Panc1 (cell line): Measurements from ENCODE around the gene CACTIN. TPM values are rescaled to one million over a fixed set of nuclear protein-coding genes. Genes with fewer than 3 reads are reported as not detected.

ENCODE experiments used
- ATAC-seq: fragments of 200-7000 bp; cut with Tn5 transposase; 2 replicates; pipeline ENCODE4 v1.9.1; 2020; ENCODE audit warnings: mild to moderate bottlenecking, moderate library complexity
- BruUV-seq: library from RNA; stranded (reverse); fragments of 400-500 nt; replicated peaks from 2 replicates; lab custom pipeline; 2021; lab: Mats Ljungman, UMichigan
- CTCF ChIA-PET: fragments of 300-600 bp; sonication (Branson Sonifier 250); formaldehyde crosslinking; loops from one replicate; lab custom pipeline; 2022; ENCODE audit warnings: antibody characterized with exemption; lab: Charles Lee
- POLR2A ChIA-PET: fragments of 300-600 bp; sonication (Branson Sonifier 250); formaldehyde crosslinking; loops from one replicate; lab custom pipeline; 2022; ENCODE audit warnings: antibody characterized with exemption; lab: Charles Lee
- DNase-seq: peaks from one replicate; pipeline ENCODE4 v3.0.0-alpha.2; 2010; ENCODE audit warnings: low read depth, low spot score
- H3K27ac ChIP-seq: 2 replicates; pipeline ENCODE4 v1.5.1; 2011; ENCODE audit warnings: mild to moderate bottlenecking, low read length, inconsistent platforms
- H3K27me3 ChIP-seq: fragments of 200-500 bp; sonication (Bioruptor generic); 2 replicates; pipeline ENCODE4 v1.6.0; 2014; ENCODE audit warnings: low read length, inconsistent platforms; ENCODE audit not compliant: control insufficient read depth, insufficient read depth
- H3K36me3 ChIP-seq: fragments of 200-500 bp; sonication (Bioruptor generic); 2 replicates; pipeline ENCODE4 v1.5.1; 2014; ENCODE audit warnings: inconsistent platforms, mild to moderate bottlenecking, low read length, moderate library complexity; ENCODE audit not compliant: control insufficient read depth, insufficient read depth
- H3K4me1 ChIP-seq: 2 replicates; pipeline ENCODE4 v1.5.1; 2011; ENCODE audit warnings: inconsistent platforms, mild to moderate bottlenecking, low read length, moderate library complexity; ENCODE audit not compliant: control insufficient read depth, insufficient read depth
- H3K4me3 ChIP-seq, 2 experiments: 2 replicates each; pipeline ENCODE4 v1.5.1; 2011 to 2012; ENCODE audit warnings: low read depth in 2 of 2, low read length in 2 of 2, mild to moderate bottlenecking in 2 of 2, inconsistent platforms in 1 of 2, moderate library complexity in 1 of 2
- H3K9me3 ChIP-seq: fragments of 200-500 bp; sonication (Bioruptor generic); 2 replicates; pipeline ENCODE4 v1.5.1; 2014; ENCODE audit warnings: low read depth, mild to moderate bottlenecking, inconsistent platforms, low read length, moderate library complexity; ENCODE audit not compliant: control insufficient read depth, insufficient read depth
- POLR2AphosphoS5 ChIP-seq: IDR thresholded peaks from 2 replicates; pipeline ENCODE4 v1.6.1; 2012; ENCODE audit warnings: mild to moderate bottlenecking, low read depth, low read length, moderate library complexity
- SIN3A ChIP-seq: IDR thresholded peaks from 2 replicates; pipeline ENCODE4 v1.6.1; 2012; ENCODE audit warnings: low read depth, mild to moderate bottlenecking, low read length, moderate library complexity, borderline replicate concordance; ENCODE audit not compliant: insufficient read depth
- TCF7L2 ChIP-seq: IDR thresholded peaks from 2 replicates; pipeline ENCODE4 v1.6.1; 2011; ENCODE audit warnings: mild to moderate bottlenecking, low read depth, low read length, inconsistent platforms
- in situ Hi-C: cut with HindIII; loops from 2 replicates; pipeline ENCODE4 v1.10.0; 2016; ENCODE audit warnings: low sequenced_read_pairs, low pct_unique_long_range_greater_than_20kb
- intact Hi-C: fragments of 100-400 bp; cut with micrococcal nuclease; formaldehyde crosslinking; loops from one replicate; pipeline ENCODE4 v1.10.0; 2022; ENCODE audit not compliant: unreplicated experiment
- total RNA-seq: library from RNA; stranded (reverse); gene quantifications from one replicate; pipeline ENCODE4 v1.2.1, GENCODE V29; 2021; ENCODE audit not compliant: unreplicated experiment
- TF ChIP-seq, protein P1 (sequence below), 2 experiments: IDR thresholded peaks; 2 replicates each; pipeline ENCODE4 v1.6.1; 2011 to 2012; ENCODE audit warnings: low read depth in 2 of 2, control low read depth in 1 of 2, low read length in 1 of 2, mild to moderate bottlenecking in 1 of 2, moderate library complexity in 1 of 2; ENCODE audit not compliant: insufficient read depth in 1 of 2
- TF ChIP-seq, protein P2 (sequence below): fragments of 450-650 bp; IDR thresholded peaks from 2 replicates; pipeline ENCODE4 v1.5.1; 2017; ENCODE audit warnings: mild to moderate bottlenecking

Gene CACTIN
- total RNA-seq, 1 experiment from 2014 or later: 25.2 TPM

DNA sequence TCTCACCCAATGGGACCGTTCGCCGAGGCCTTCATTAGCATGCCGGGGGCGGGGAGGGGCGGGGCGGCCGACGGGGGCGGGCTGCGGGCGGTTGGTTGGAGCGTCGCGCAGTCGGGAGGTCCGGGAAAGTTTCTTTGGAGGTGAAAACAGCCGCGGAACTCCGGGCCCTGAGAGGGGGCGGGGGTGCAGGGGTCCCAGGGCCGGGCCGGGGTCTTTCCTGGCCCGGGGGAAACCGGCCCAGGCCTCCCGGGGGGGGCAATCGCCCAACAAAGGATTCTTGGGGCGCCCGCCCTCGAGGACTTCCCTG is 53.8 kb downstream of the CACTIN start, which contains the start of gene HMG20B:
TSS of gene HMG20B (plus strand) at position 90 of the 307 bp plus-strand sequence. CDS start 366 bp downstream, outside the sequence.
- in situ Hi-C loops (no loop called here), intact Hi-C loops (no loop called here)
- CTCF ChIA-PET: no interaction called here
- ATAC-seq (no peak), DNase-seq (no peak)
- Histone ChIP-seq H3K27ac (peak within 1 kb of the TSS; percentile 78), H3K9me3 (no peaks in the 10 kb centered on the region), H3K27me3 (no peaks in the 10 kb centered on the region), H3K4me3 (peak within 1 kb of the TSS; percentile 74 to 82), H3K4me1 (peaks cover 4% of the 10 kb centered on the region; the same call in 1 of the 2 replicates), H3K36me3 (peaks cover 4% of the 10 kb centered on the region; the same call in 1 of the 2 replicates)
- POLR2A ChIA-PET: no interaction called here
- no TSS peak for BruUV-seq
- TF ChIP-seq SIN3A (no peak), TCF7L2 (no peak), POLR2AphosphoS5 (no peak; the same call in 1 of the 2 replicates)
- TF ChIP-seq, protein P1, sequence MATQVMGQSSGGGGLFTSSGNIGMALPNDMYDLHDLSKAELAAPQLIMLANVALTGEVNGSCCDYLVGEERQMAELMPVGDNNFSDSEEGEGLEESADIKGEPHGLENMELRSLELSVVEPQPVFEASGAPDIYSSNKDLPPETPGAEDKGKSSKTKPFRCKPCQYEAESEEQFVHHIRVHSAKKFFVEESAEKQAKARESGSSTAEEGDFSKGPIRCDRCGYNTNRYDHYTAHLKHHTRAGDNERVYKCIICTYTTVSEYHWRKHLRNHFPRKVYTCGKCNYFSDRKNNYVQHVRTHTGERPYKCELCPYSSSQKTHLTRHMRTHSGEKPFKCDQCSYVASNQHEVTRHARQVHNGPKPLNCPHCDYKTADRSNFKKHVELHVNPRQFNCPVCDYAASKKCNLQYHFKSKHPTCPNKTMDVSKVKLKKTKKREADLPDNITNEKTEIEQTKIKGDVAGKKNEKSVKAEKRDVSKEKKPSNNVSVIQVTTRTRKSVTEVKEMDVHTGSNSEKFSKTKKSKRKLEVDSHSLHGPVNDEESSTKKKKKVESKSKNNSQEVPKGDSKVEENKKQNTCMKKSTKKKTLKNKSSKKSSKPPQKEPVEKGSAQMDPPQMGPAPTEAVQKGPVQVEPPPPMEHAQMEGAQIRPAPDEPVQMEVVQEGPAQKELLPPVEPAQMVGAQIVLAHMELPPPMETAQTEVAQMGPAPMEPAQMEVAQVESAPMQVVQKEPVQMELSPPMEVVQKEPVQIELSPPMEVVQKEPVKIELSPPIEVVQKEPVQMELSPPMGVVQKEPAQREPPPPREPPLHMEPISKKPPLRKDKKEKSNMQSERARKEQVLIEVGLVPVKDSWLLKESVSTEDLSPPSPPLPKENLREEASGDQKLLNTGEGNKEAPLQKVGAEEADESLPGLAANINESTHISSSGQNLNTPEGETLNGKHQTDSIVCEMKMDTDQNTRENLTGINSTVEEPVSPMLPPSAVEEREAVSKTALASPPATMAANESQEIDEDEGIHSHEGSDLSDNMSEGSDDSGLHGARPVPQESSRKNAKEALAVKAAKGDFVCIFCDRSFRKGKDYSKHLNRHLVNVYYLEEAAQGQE (IDR thresholded peaks at IDR 0.05; ENCODE audit: insufficient read depth in 1 of 2, low read depth in 2 of 2, low read length in 1 of 2): no peak
- TF ChIP-seq, protein P2, sequence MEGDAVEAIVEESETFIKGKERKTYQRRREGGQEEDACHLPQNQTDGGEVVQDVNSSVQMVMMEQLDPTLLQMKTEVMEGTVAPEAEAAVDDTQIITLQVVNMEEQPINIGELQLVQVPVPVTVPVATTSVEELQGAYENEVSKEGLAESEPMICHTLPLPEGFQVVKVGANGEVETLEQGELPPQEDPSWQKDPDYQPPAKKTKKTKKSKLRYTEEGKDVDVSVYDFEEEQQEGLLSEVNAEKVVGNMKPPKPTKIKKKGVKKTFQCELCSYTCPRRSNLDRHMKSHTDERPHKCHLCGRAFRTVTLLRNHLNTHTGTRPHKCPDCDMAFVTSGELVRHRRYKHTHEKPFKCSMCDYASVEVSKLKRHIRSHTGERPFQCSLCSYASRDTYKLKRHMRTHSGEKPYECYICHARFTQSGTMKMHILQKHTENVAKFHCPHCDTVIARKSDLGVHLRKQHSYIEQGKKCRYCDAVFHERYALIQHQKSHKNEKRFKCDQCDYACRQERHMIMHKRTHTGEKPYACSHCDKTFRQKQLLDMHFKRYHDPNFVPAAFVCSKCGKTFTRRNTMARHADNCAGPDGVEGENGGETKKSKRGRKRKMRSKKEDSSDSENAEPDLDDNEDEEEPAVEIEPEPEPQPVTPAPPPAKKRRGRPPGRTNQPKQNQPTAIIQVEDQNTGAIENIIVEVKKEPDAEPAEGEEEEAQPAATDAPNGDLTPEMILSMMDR: no peak

DNA sequence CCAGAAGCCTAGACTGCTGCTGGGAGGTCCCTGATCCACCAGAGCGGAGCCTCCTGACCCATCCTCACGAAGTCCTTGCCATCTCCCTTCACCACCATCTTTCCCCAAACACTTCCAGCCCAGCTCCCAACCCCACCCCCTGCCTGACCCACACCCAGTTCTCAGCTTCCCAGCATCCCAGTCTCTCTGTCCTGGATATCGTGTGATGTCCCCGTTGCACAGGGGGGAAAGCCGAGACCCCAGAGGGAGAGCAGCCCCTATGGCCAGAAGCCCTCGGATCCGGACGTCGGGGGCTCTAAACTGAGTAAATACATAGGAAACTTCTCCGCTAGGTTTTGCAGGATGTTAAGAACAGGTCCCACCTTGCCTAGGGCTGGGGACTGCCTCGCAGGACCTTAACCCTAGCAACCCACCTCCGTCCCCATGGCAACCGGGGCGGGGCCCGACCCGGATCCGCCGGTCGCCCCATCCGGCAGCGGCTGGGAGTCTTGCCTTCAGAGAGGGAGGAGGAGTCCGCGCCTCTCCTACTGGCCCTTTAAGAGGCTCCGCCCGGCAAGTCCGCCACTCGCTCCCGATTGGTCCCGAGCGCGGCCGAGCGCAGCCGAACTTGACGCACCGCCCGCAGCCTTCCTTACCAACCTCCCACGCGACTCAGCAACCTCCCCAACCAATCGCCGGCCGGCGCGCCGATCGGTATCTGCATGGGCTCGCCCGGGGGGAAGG is 54.3 kb downstream of the CACTIN start:
- peak; percentile 93 for DNase-seq
- TF ChIP-seq, protein P2: no peak
- TF ChIP-seq TCF7L2 (no peak), SIN3A (no peak), POLR2AphosphoS5 (no peak)
- TF ChIP-seq, protein P1 (IDR thresholded peaks at IDR 0.05; ENCODE audit: insufficient read depth in 1 of 2, low read depth in 2 of 2, low read length in 1 of 2): no peak
- POLR2A ChIA-PET: no interaction called here
- H3K27ac ChIP-seq: peak overlapping the region; percentile 78
- H3K4me1 ChIP-seq: peaks cover 4% of the 10 kb centered on the region; the same call in 1 of the 2 replicates
- no TSS peak for BruUV-seq
- peak; percentile 93 for ATAC-seq
- no peaks in the 10 kb centered on the region for H3K9me3 ChIP-seq
- in situ Hi-C loops (no loop called here), intact Hi-C loops (no loop called here)
- CTCF ChIA-PET: no interaction called here
- H3K4me3 ChIP-seq: peak overlapping the region; percentile 54 to 74
- peaks cover 4% of the 10 kb centered on the region; the same call in 1 of the 2 replicates for H3K36me3 ChIP-seq
- no peaks in the 10 kb centered on the region for H3K27me3 ChIP-seq
